H1 (cell line): ENCODE data around the gene FCN2. TPM values are rescaled to one million over a fixed set of nuclear protein-coding genes. Genes with fewer than 3 reads are reported as not detected.

Experiments used
- CHD2 ChIP-seq: IDR thresholded peaks from 2 replicates; pipeline ENCODE4 v1.6.1; 2012; ENCODE audit warnings: low read length, improper control_type of control experiment
- E2F6 ChIP-seq: IDR thresholded peaks from 2 replicates; pipeline ENCODE4 v1.6.1; 2012; ENCODE audit warnings: inconsistent platforms
- EGR1 ChIP-seq: IDR thresholded peaks from 2 replicates; pipeline ENCODE4 v1.6.1; 2011; ENCODE audit warnings: low read depth, low read length, borderline replicate concordance
- polyA plus RNA-seq, 7 experiments: library from polyadenylated mRNA; depleted of rRNA in 3 of 7; stranded (reverse) in 5 of 7; unstranded in 2 of 7; fragments of >200 nt in 5 of 7; fragments of 200-250 nt in 2 of 7; gene quantifications; 1 replicate in 5 of 7; 2 replicates in 1 of 7; 4 replicates in 1 of 7; pipeline versions ENCODE4 v1.2.1 to v1.2.3, GENCODE V29; 2011 to 2013; ENCODE audit warnings: missing spikeins in 2 of 7, mixed read lengths in 2 of 7
- total RNA-seq: library from RNA; stranded (reverse); fragmentation: NEBNext Ultra II Directional; extraction: Animal tissue kit (Norgen Biotek cat#: 25700); gene quantifications from 2 replicates; pipeline ENCODE4 v1.2.1, GENCODE V29; 2021

The FCN2 gene
- total and polyA plus RNA-seq, 2 of the 8 experiments (the other 6 are each of a cell fraction or from before 2014, with no cell fraction given): not detected

GRCh38 chr9:134850611-134851010 lies 30.0 kb upstream of the FCN2 start (continued):
- TF ChIP-seq E2F6: no peak
- TF ChIP-seq CHD2: no peak
- no peak for TF ChIP-seq EGR1
